Psoas muscle (tissue), 8 donors: ENCODE results near the gene DACH1. TPM values are rescaled to one million over a fixed set of nuclear protein-coding genes. Genes with fewer than 3 reads are reported as not detected.

ENCODE experiments used
- ATAC-seq, 4 donors: fragments of 200-7000 bp; cut with Tn5 transposase; one replicate each; pipeline ENCODE4 v1.9.1; 2020; ENCODE audit warnings: moderate library complexity in 3 of 4, mild to moderate bottlenecking in 2 of 4
- DNase-seq, 2 donors: peaks; one replicate each; pipeline ENCODE4 v3.0.0-alpha.2; 2020
- H3K27ac ChIP-seq: fragments of 200-600 bp; one replicate; pipeline ENCODE4 v1.8.0; 2022
- H3K27me3 ChIP-seq, 3 donors: fragments of 200-600 bp in 1 of 3; one replicate each; pipeline versions ENCODE4 v1.6.1 to v1.8.0; 2013 to 2022; ENCODE audit warnings: low read length in 2 of 3, mild to moderate bottlenecking in 2 of 3, moderate library complexity in 1 of 3; ENCODE audit not compliant: insufficient read depth in 3 of 3
- H3K36me3 ChIP-seq, 2 donors: fragments of 200-600 bp in 1 of 2; one replicate each; pipeline versions ENCODE4 v1.6.1 to v1.8.0; 2013 to 2022; ENCODE audit warnings: low read depth in 1 of 2, mild to moderate bottlenecking in 1 of 2, moderate library complexity in 1 of 2; ENCODE audit not compliant: insufficient read depth in 1 of 2
- H3K4me1 ChIP-seq: fragments of 200-600 bp; one replicate; pipeline ENCODE4 v1.8.0; 2022
- H3K4me3 ChIP-seq: fragments of 200-600 bp; one replicate; pipeline ENCODE4 v1.8.0; 2022; ENCODE audit warnings: mild to moderate bottlenecking
- H3K9me3 ChIP-seq: fragments of 200-600 bp; one replicate; pipeline ENCODE4 v1.8.0; 2022
- whole genome bisulfite sequencing, 3 donors: extraction: QIAGEN DNeasy Blood & Tissue Kit; methylation state at CpG; one replicate each; pipeline versions ENCODE4 v1.1.6 to v1.1.7; 2013; 5-methylcytosine and 5-hydroxymethylcytosine counted together
- intact Hi-C, 2 donors: fragments of 100-400 bp; cut with DNase I; formaldehyde crosslinking; loops; one replicate each; pipeline versions ENCODE4 v1.11.0 to v1.14.2; 2022
- polyA plus RNA-seq, 3 donors: library from polyadenylated mRNA; stranded (reverse); fragments of 200-250 nt; gene quantifications; one replicate each; pipeline ENCODE4 v1.2.3, GENCODE V29; 2013
- total RNA-seq, 4 donors: library from RNA; stranded (reverse); fragmentation: NEBNext Ultra II Directional in 2 of 4; extraction: Animal tissue kit (Norgen Biotek cat#: 25700) in 2 of 4; gene quantifications; one replicate each; pipeline versions ENCODE4 v1.2.1 to v1.2.4, GENCODE V29; 2021 to 2023
- TF ChIP-seq, protein P1 (sequence below): fragments of 200-600 bp; IDR thresholded peaks from one replicate; pipeline ENCODE4 v1.8.0; 2022; ENCODE audit warnings: antibody characterized with exemption
- donor health status: healthy with polysubstance abuse.
- donor health status: DM: no; HTN: no; CAD: no; lungs with moderate emphysema.
- donor health status: Bipolar disorder and iron deficiency.
- donor health status: healthy.
- donor health status: DM: yes; HTN: yes; CAD: no.
- donor health status: DM: no; HTN: no; CAD: no.
- donor health status: DM: no; HTN: no; CAD: no.
- donor health status: DM: yes; HTN: yes; CAD: no.

Gene DACH1
- total and polyA plus RNA-seq, 7 donors = 0.51 to 3.6 (median 1.1) TPM

DNA sequence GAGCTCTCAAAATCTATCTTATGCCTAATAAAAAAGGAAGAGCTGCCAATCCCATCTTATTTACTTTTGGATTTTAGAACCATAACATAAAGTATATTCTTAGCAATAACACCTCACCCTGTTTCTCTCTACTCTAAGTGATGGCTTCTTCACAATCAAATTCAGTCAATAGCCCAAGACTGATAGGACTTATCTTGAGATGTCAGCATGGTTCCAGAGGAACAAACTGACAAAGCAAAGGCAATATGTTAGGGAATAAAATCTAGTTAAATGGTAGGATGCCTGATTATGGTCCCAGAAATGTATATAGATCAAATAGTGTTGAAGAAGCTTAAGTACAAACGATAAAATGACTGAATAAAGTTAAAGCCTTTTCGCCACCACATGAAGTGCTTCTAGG, 36.3 kb downstream of the DACH1 start:
- DNase-seq (no peak), ATAC-seq (no peak)
- 92 to 96% (median 93%) methylated on average over 2 of the region's 2 CpGs for WGBS, 3 donors
- Histone ChIP-seq H3K27ac (no peak overlapping the region), H3K27me3 (no peaks in the 10 kb centered on the region), H3K4me1 (no peaks in the 10 kb centered on the region), H3K4me3 (no peak overlapping the region), H3K9me3 (no peaks in the 10 kb centered on the region), H3K36me3 (no peaks in the 10 kb centered on the region)
- intact Hi-C loops = no loop called here
- TF ChIP-seq, protein P1, sequence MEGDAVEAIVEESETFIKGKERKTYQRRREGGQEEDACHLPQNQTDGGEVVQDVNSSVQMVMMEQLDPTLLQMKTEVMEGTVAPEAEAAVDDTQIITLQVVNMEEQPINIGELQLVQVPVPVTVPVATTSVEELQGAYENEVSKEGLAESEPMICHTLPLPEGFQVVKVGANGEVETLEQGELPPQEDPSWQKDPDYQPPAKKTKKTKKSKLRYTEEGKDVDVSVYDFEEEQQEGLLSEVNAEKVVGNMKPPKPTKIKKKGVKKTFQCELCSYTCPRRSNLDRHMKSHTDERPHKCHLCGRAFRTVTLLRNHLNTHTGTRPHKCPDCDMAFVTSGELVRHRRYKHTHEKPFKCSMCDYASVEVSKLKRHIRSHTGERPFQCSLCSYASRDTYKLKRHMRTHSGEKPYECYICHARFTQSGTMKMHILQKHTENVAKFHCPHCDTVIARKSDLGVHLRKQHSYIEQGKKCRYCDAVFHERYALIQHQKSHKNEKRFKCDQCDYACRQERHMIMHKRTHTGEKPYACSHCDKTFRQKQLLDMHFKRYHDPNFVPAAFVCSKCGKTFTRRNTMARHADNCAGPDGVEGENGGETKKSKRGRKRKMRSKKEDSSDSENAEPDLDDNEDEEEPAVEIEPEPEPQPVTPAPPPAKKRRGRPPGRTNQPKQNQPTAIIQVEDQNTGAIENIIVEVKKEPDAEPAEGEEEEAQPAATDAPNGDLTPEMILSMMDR = no peak

DNA sequence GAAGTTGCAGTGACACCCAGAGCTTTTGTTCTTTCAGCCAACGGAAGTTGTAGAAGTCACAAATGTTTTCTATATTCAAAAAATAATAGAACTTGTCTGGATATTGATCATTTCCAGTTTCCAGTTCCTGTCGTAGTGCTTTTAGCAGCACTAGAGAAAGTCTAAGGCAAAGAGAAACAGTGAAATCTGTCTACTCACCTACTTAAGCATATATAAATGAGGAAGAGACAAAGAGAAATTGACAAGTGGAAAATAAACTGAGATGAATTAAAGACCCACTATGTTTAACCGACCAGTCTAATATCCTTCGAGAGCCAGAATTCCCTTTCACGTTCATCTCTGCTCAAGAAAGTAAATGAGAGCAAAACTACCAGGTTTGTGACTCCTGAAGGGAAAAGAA, 36.7 kb downstream of the DACH1 start:
- Histone ChIP-seq H3K27me3 (no peaks in the 10 kb centered on the region), H3K36me3 (no peaks in the 10 kb centered on the region), H3K27ac (no peak overlapping the region), H3K4me3 (no peak overlapping the region), H3K4me1 (no peaks in the 10 kb centered on the region), H3K9me3 (no peaks in the 10 kb centered on the region)
- DNase-seq (no peak), ATAC-seq (no peak)
- intact Hi-C loops = no loop called here
- TF ChIP-seq, protein P1 = no peak
- 76 to 81% (median 80%) methylated on average over 5 of the region's 5 CpGs for WGBS, 3 donors

DNA sequence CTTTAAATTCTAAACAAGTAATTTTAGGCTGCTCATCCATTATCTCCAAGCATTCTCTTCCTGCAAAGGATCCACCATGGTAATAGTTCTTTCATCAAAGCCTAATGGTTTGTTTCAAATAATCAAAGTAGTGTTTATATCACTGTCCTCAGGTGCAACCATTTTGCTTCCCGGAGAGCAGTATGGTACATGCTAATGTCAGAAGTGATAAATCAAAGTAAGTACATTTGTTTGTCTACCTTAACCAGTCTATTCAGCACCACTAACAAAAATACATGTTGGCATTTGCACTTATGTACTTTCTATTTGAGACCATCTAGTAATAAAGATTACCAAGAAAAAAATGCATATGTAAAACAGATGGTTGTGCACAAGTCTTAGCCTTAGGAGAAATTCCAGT, 37.5 kb downstream of the DACH1 start:
- TF ChIP-seq, protein P1 = no peak
- no peaks in the 10 kb centered on the region for H3K36me3 ChIP-seq
- H3K9me3 ChIP-seq = no peaks in the 10 kb centered on the region
- no peak overlapping the region for H3K27ac ChIP-seq
- ATAC-seq (no peak), DNase-seq (no peak)
- no peaks in the 10 kb centered on the region for H3K27me3 ChIP-seq
- WGBS, 3 donors = 59 to 67% (median 64%) methylated on average over 1 of the region's 1 CpG
- intact Hi-C loops = no loop called here
- no peak overlapping the region for H3K4me3 ChIP-seq
- no peaks in the 10 kb centered on the region for H3K4me1 ChIP-seq

DNA sequence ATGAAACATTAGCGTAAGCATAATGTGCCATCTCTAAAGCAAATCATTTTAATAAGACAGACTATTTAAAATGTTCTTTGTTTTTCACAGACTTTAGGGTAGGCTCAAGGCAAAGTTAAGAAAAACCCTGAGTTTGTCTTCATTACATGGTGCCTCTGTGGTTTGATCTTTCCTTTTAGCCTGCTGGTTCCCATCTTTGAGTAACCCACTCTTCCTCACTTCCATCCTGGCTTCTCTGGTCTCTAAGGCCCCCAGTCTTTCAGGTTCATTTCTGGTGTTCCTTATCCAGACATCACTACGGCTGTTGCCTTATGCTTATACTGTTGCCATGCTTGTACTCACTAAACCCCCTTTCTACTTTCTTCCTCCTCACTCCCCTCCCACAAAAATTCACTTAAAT, 38.4 kb downstream of the DACH1 start:
- no peak for ATAC-seq
- H3K36me3 ChIP-seq = no peaks in the 10 kb centered on the region
- 78 to 87% (median 83%) methylated on average over 2 of the region's 2 CpGs for WGBS, 3 donors
- no peaks in the 10 kb centered on the region for H3K4me1 ChIP-seq
- H3K27me3 ChIP-seq = no peaks in the 10 kb centered on the region
- H3K4me3 ChIP-seq = no peak overlapping the region
- TF ChIP-seq, protein P1 = no peak
- H3K9me3 ChIP-seq = no peaks in the 10 kb centered on the region
- intact Hi-C loops = no loop called here
- H3K27ac ChIP-seq = no peak overlapping the region
- no peak for DNase-seq

DNA sequence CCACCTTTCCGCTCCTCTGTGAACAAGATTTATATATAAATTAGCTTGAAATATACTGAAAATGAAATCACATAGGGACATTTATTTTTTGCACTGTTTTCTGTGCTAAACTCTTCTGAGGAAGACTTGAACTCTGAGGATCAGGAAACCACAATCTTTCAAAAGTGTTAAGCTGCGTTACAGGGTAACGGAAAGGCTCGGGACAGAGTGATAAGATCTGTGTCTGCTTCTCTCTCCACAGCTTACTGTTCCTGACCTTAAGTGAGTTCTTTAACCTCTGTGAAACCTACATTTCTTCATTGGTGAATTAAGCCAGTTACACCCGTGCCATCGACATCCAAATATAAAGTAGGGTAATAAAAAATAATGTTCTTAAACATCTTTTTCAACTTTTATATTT, 38.9 kb downstream of the DACH1 start:
- Histone ChIP-seq H3K27me3 (no peaks in the 10 kb centered on the region), H3K9me3 (no peaks in the 10 kb centered on the region), H3K27ac (no peak overlapping the region), H3K4me1 (no peaks in the 10 kb centered on the region), H3K4me3 (no peak overlapping the region), H3K36me3 (no peaks in the 10 kb centered on the region)
- TF ChIP-seq, protein P1 = no peak
- DNase-seq (no peak), ATAC-seq (no peak)
- intact Hi-C loops = no loop called here
- 51 to 64% (median 60%) methylated on average over 6 of the region's 6 CpGs for WGBS, 3 donors
